K562 (cell line): Measurements from ENCODE around the gene MPZL1. TPM values are rescaled to one million over a fixed set of nuclear protein-coding genes. Genes with fewer than 3 reads are reported as not detected.

Experiments used
- ARHGAP35 ChIP-seq: fragments of 450-650 bp; IDR thresholded peaks from 2 replicates; pipeline ENCODE4 v1.6.1; 2018; ENCODE audit not compliant: partially characterized antibody
- BACH1 ChIP-seq: fragments of 200-800 bp; sonication (Bioruptor generic); IDR thresholded peaks from 2 replicates; pipeline ENCODE4 v1.6.1; 2016; ENCODE audit warnings: missing genetic modification characterization, missing compliant biosample characterization
- BRF1 ChIP-seq: IDR thresholded peaks from 3 replicates; pipeline ENCODE4 v1.6.1; 2011; ENCODE audit warnings: borderline replicate concordance, mild to moderate bottlenecking; ENCODE audit not compliant: insufficient read length; ENCODE audit errors: extremely low read depth
- CREM ChIP-seq: IDR thresholded peaks from 2 replicates; pipeline ENCODE4 v1.6.1; 2014; ENCODE audit warnings: antibody characterized with exemption, low read depth
- ELF2 ChIP-seq: fragments of 250-450 bp; sonication (Bioruptor Pico); IDR thresholded peaks from 2 replicates; pipeline ENCODE4 v1.5.0; 2021; ENCODE audit warnings: mild to moderate bottlenecking
- HDAC3 ChIP-seq: fragments of 450-650 bp; IDR thresholded peaks from 2 replicates; pipeline ENCODE4 v1.6.1; 2018; ENCODE audit warnings: borderline replicate concordance, mild to moderate bottlenecking, moderate library complexity; ENCODE audit not compliant: partially characterized antibody
- KDM4B ChIP-seq, 2 experiments: fragments of 450-650 bp in 1 of 2; sonication (generic) in 1 of 2; IDR thresholded peaks; 2 replicates each; pipeline ENCODE4 v1.6.1; 2016 to 2017; ENCODE audit warnings: borderline replicate concordance in 2 of 2, antibody characterized with exemption in 1 of 2, low read depth in 1 of 2, mild to moderate bottlenecking in 1 of 2
- MAX ChIP-seq: sonication (generic); formaldehyde crosslinking; IDR thresholded peaks from 2 replicates; pipeline ENCODE4 v1.9.0; 2022; ENCODE audit warnings: mild to moderate bottlenecking, missing genetic modification reagents
- MITF ChIP-seq: IDR thresholded peaks from 2 replicates; pipeline ENCODE4 v1.6.1; 2014; ENCODE audit warnings: antibody characterized with exemption
- PHB2 ChIP-seq: fragments of 450-650 bp; IDR thresholded peaks from 2 replicates; pipeline ENCODE4 v1.6.1; 2017; ENCODE audit warnings: low read depth
- TBL1XR1 ChIP-seq, 2 experiments: IDR thresholded peaks; 2 replicates each; pipeline ENCODE4 v1.6.1; 2012; ENCODE audit warnings: improper control_type of control experiment in 2 of 2, low read length in 2 of 2, mild to moderate bottlenecking in 1 of 2
- TBP ChIP-seq: optimal IDR thresholded peaks from 2 replicates; pipeline ENCODE3; 2011; ENCODE audit warnings: low read depth, low read length, improper control_type of control experiment
- THRAP3 ChIP-seq: fragments of 450-650 bp; IDR thresholded peaks from 2 replicates; pipeline ENCODE4 v1.6.1; 2016; ENCODE audit warnings: mild to moderate bottlenecking, inconsistent platforms, borderline replicate concordance
- ZNF12 ChIP-seq: sonication (generic); formaldehyde crosslinking; IDR thresholded peaks from 2 replicates; pipeline ENCODE4 v1.4.0; 2020; ENCODE audit warnings: mild to moderate bottlenecking, missing genetic modification reagents
- ZNF280A ChIP-seq: fragments of 450-650 bp; IDR thresholded peaks from 2 replicates; pipeline ENCODE4 v1.6.1; 2018; ENCODE audit warnings: mild to moderate bottlenecking, low read depth; ENCODE audit not compliant: partially characterized antibody
- ZNF318 ChIP-seq, 2 experiments: fragments of 450-650 bp; IDR thresholded peaks; 2 replicates each; pipeline ENCODE4 v1.6.1; 2016; ENCODE audit warnings: mild to moderate bottlenecking in 2 of 2, borderline replicate concordance in 1 of 2, low read depth in 1 of 2, moderate library complexity in 1 of 2
- polyA plus RNA-seq, 8 experiments: library from polyadenylated mRNA; depleted of rRNA in 4 of 8; stranded (reverse) in 5 of 8; unstranded in 3 of 8; fragments of >200 nt; fragmentation: Nextera tagmentation in 2 of 8; fragmentation: Illumina TruSeq in 1 of 8; extraction: Ambion mirVana in 2 of 8; extraction: Trizol in 1 of 8; gene quantifications; 2 replicates each; pipeline versions ENCODE4 v1.2.1 to v1.2.3, GENCODE V29; 2011 to 2014; ENCODE audit warnings: inconsistent platforms in 1 of 8, missing spikeins in 1 of 8
- total RNA-seq, 7 experiments: library from RNA; depleted of rRNA in 6 of 7; stranded (reverse); fragments of >200 nt in 6 of 7; fragmentation: Illumina TruSeq in 2 of 7; extraction: Trizol in 2 of 7; gene quantifications; 2 replicates each; pipeline versions ENCODE4 v1.2.1 to v1.2.3, GENCODE V29; 2011 to 2021; ENCODE audit warnings: low replicate concordance in 1 of 7

MPZL1 gene
- total and polyA plus RNA-seq, 9 of the 15 experiments (the other 6 are each of a cell fraction or from before 2014, with no cell fraction given): 14.5 to 153 (median 66.5) TPM

- TF ChIP-seq TBL1XR1 (IDR thresholded peaks at IDR 0.05; ENCODE audit: low read length in 2 of 2) (peak in 1 of 2 experiments; percentile 98; a peak in 2 of 4 replicates), CREM (peak; percentile 49), HDAC3 (no peak), BRF1 (peak; percentile 97), ELF2 (peak; percentile 94), THRAP3 (no peak), ARHGAP35 (no peak), ZNF12 (CRISPR knock-in tag) (peak; percentile 49; the same call in 1 of the 2 replicates), MITF (peak; percentile 68; the same call in 1 of the 2 replicates), ZNF318 (IDR thresholded peaks at IDR 0.05; ENCODE audit: borderline replicate concordance in 1 of 2, low read depth in 1 of 2) (no peak), TBP (peak; percentile 99), PHB2 (no peak; the same call in 1 of the 2 replicates), BACH1 (tag) (no peak; the same call in 1 of the 2 replicates), ZNF280A (no peak), MAX (CRISPR knock-in tag) (peak; percentile 100), KDM4B (IDR thresholded peaks at IDR 0.05; ENCODE audit: borderline replicate concordance in 2 of 2, low read depth in 1 of 2) (0 out of 4 replicates have a peak, but pooled peaks of 1 of the 2 experiments have one; percentile 68)
These were observed 7.2 kb upstream of the MPZL1 start (continued) for GRCh38 chr1:167714439-167715156.
